MM.1S (cell line): ENCODE data around the gene SCFD2.

ENCODE experiments used
- DNase-seq: peaks from one replicate; pipeline ENCODE4 v3.0.0-alpha.2; 2015
- H2AFZ ChIP-seq: fragments of 300-600 bp; sonication (generic); 2 replicates; pipeline ENCODE4 v1.6.0; 2016; ENCODE audit warnings: antibody characterized with exemption, low read length
- H3F3A ChIP-seq: fragments of 300-600 bp; sonication (generic); 2 replicates; pipeline ENCODE4 v1.6.1; 2016; ENCODE audit warnings: mild to moderate bottlenecking, antibody characterized with exemption, low read length, moderate library complexity, mixed read lengths; ENCODE audit not compliant: insufficient read depth
- H3K27ac ChIP-seq: fragments of 300-600 bp; sonication (generic); 2 replicates; pipeline ENCODE4 v1.5.1; 2016; ENCODE audit warnings: mild to moderate bottlenecking, low read length
- H3K27me3 ChIP-seq: fragments of 300-600 bp; sonication (generic); replicated peaks from 2 replicates; pipeline ENCODE4 v1.6.0; 2016; ENCODE audit warnings: low read length; ENCODE audit not compliant: insufficient read depth
- H3K36me3 ChIP-seq: fragments of 300-600 bp; sonication (generic); replicated peaks from 2 replicates; pipeline ENCODE4 v1.6.1; 2016; ENCODE audit warnings: mild to moderate bottlenecking, low read length, mixed read lengths; ENCODE audit not compliant: insufficient read depth
- H3K4me1 ChIP-seq: fragments of 300-600 bp; sonication (generic); 2 replicates; pipeline ENCODE4 v1.6.1; 2016; ENCODE audit warnings: low read length, mixed read lengths
- H3K4me2 ChIP-seq: fragments of 300-600 bp; sonication (generic); 2 replicates; pipeline ENCODE4 v1.6.0; 2016; ENCODE audit warnings: low read depth, low read length
- H3K4me3 ChIP-seq: fragments of 300-600 bp; sonication (generic); 2 replicates; pipeline ENCODE4 v1.5.1; 2016; ENCODE audit warnings: low read length, mixed read lengths
- H3K79me2 ChIP-seq: fragments of 300-600 bp; sonication (generic); 2 replicates; pipeline ENCODE4 v1.6.1; 2016; ENCODE audit warnings: mixed run types, low read length, mixed read lengths
- H3K9ac ChIP-seq: fragments of 300-600 bp; sonication (generic); 2 replicates; pipeline ENCODE4 v1.6.1; 2016; ENCODE audit warnings: low read length, mixed read lengths
- H3K9me2 ChIP-seq: fragments of 300-600 bp; sonication (generic); replicated peaks from 2 replicates; pipeline ENCODE4 v1.6.1; 2016; ENCODE audit warnings: mild to moderate bottlenecking, low read length, mixed read lengths; ENCODE audit not compliant: insufficient read depth
- H3K9me3 ChIP-seq: fragments of 300-600 bp; sonication (generic); replicated peaks from 2 replicates; pipeline ENCODE4 v1.6.1; 2016; ENCODE audit warnings: mild to moderate bottlenecking, low read length, mixed read lengths; ENCODE audit not compliant: insufficient read depth
- H4K20me1 ChIP-seq: fragments of 300-600 bp; sonication (generic); 2 replicates; pipeline ENCODE4 v1.6.1; 2016; ENCODE audit warnings: mild to moderate bottlenecking, low read length, moderate library complexity, mixed read lengths; ENCODE audit not compliant: insufficient read depth
- EZH2 ChIP-seq: fragments of 300-600 bp; sonication (generic); optimal IDR thresholded peaks from 2 replicates; pipeline ENCODE3; 2017; ENCODE audit warnings: low read depth, mild to moderate bottlenecking, antibody characterized with exemption, low read length, mixed read lengths
- EZH2phosphoT487 ChIP-seq: fragments of 300-600 bp; sonication (generic); IDR thresholded peaks from 2 replicates; pipeline ENCODE4 v1.6.1; 2018; ENCODE audit warnings: antibody characterized with exemption, low read length
- TF ChIP-seq, protein P1 (sequence below): fragments of 300-600 bp; sonication (generic); IDR thresholded peaks from 2 replicates; pipeline ENCODE4 v1.5.1; 2016; ENCODE audit warnings: antibody characterized with exemption, low read length, mixed read lengths

SCFD2 gene

DNA sequence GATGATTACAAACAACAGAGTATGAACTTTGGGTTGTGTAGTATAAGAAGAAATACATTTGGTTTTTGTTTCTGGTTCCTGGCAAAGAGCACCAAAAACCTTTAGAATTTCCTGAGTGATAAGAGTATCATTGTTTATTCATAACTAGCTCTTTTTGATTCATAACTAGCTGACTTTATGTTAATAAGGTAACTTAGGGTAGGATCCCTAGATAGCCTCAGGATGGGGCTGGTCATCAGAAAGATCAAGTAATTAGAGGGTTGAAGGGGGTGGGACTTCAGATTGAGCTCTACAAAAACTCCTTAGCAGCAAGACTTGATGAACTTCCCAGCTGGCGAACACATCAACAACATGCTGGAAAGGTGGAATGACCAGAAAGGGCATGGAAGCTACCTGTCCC is 166.5 kb downstream of the SCFD2 start:
- Histone ChIP-seq H3K4me1 (no peaks in the 10 kb centered on the region), H3K4me3 (no peak overlapping the region), H3K4me2 (no peak overlapping the region), H3K9me3 (no peaks in the 10 kb centered on the region), H3K9ac (no peak overlapping the region), H3F3A (no peaks in the 10 kb centered on the region), H3K79me2 (no peaks in the 10 kb centered on the region), H3K27ac (no peak overlapping the region), H3K27me3 (no peaks in the 10 kb centered on the region), H4K20me1 (no peaks in the 10 kb centered on the region; the same call in 1 of the 2 replicates), H3K9me2 (no peaks in the 10 kb centered on the region), H2AFZ (no peak overlapping the region), H3K36me3 (no peaks in the 10 kb centered on the region)
- TF ChIP-seq, protein P1, sequence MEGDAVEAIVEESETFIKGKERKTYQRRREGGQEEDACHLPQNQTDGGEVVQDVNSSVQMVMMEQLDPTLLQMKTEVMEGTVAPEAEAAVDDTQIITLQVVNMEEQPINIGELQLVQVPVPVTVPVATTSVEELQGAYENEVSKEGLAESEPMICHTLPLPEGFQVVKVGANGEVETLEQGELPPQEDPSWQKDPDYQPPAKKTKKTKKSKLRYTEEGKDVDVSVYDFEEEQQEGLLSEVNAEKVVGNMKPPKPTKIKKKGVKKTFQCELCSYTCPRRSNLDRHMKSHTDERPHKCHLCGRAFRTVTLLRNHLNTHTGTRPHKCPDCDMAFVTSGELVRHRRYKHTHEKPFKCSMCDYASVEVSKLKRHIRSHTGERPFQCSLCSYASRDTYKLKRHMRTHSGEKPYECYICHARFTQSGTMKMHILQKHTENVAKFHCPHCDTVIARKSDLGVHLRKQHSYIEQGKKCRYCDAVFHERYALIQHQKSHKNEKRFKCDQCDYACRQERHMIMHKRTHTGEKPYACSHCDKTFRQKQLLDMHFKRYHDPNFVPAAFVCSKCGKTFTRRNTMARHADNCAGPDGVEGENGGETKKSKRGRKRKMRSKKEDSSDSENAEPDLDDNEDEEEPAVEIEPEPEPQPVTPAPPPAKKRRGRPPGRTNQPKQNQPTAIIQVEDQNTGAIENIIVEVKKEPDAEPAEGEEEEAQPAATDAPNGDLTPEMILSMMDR: no peak
- TF ChIP-seq EZH2phosphoT487 (no peak), EZH2 (no peak)
- no peak for DNase-seq

DNA sequence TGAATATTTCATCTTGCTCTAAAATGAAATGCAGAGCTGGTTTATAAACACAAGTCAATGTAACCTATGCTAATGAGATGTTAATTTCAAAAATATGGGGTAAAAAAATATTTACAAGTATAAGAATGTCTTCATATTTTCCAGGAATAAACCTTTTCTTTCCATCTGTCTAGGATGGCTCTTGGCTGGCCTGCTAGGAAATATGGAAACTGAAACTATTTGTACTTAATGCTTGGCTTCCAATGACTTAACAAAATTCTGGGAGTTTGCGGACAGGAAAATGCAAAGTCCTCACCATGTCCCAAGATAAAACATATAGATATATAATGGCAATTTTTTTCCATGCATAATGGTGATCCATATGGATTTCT is 168.1 kb downstream of the SCFD2 start:
- H3K27me3 ChIP-seq: no peaks in the 10 kb centered on the region
- H2AFZ ChIP-seq: no peak overlapping the region
- H3K4me3 ChIP-seq: no peak overlapping the region
- H3K79me2 ChIP-seq: no peaks in the 10 kb centered on the region
- no peak for DNase-seq
- H3K9me3 ChIP-seq: no peaks in the 10 kb centered on the region
- H3K27ac ChIP-seq: no peak overlapping the region
- no peak overlapping the region for H3K4me2 ChIP-seq
- H3K36me3 ChIP-seq: no peaks in the 10 kb centered on the region
- TF ChIP-seq, protein P1: no peak
- TF ChIP-seq EZH2 (no peak), EZH2phosphoT487 (no peak)
- no peaks in the 10 kb centered on the region for H3K9me2 ChIP-seq
- H4K20me1 ChIP-seq: no peaks in the 10 kb centered on the region; the same call in 1 of the 2 replicates
- H3K4me1 ChIP-seq: no peaks in the 10 kb centered on the region
- no peak overlapping the region for H3K9ac ChIP-seq
- H3F3A ChIP-seq: no peaks in the 10 kb centered on the region

DNA sequence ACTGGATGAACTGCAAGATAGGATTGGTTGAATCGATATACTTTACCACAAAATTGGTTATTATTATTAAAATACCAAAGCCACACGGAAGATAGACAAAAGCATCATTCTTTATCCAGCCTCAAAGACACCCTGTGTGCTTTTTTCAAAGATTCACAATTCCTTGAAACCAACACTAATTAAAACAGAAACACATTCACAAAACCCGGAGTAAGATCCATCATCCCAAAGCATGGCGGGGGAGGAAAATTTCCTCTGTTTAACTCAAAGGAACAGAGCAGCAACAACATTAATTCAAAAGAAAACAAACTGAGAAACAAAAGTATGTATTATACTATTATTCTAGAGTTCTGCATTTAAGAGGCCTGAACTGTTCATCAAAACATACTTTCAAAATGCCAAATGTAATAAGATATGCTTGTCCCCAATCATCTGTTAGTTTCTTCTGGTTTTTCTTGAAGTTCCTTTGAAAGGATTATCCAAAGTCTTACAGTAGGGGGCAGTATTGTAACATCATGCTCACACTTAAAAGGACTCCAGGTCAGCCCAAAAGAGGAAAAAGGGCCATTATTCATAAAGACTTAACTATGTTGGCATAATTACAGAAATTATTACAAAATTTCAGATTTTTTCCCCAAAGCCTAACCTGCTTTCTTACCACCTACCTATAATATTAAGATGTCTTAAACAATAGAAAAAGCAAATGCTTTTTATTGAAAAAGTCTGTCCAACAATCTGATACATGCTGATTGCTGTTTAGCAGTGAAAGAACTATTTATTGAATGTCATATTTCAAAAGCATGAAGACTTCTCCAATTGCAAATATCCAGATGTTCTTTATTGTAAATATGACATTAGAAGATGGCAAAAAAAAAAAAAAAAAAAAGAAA is 168.7 kb downstream of the SCFD2 start:
- H3K36me3 ChIP-seq: no peaks in the 10 kb centered on the region
- H3K27me3 ChIP-seq: no peaks in the 10 kb centered on the region
- H3F3A ChIP-seq: no peaks in the 10 kb centered on the region
- H3K4me3 ChIP-seq: no peak overlapping the region
- DNase-seq: peak; percentile 71
- no peak overlapping the region for H2AFZ ChIP-seq
- H3K9me2 ChIP-seq: no peaks in the 10 kb centered on the region
- no peak overlapping the region for H3K9ac ChIP-seq
- H4K20me1 ChIP-seq: no peaks in the 10 kb centered on the region; the same call in 1 of the 2 replicates
- no peaks in the 10 kb centered on the region for H3K9me3 ChIP-seq
- no peak overlapping the region for H3K4me2 ChIP-seq
- H3K27ac ChIP-seq: no peak overlapping the region
- no peaks in the 10 kb centered on the region for H3K79me2 ChIP-seq
- no peak for TF ChIP-seq EZH2phosphoT487
- TF ChIP-seq, protein P1: peak; percentile 71
- no peaks in the 10 kb centered on the region for H3K4me1 ChIP-seq
